ENCODE measurements around the gene HERPUD1. TPM values are rescaled to one million over a fixed set of nuclear protein-coding genes. Genes with fewer than 3 reads are reported as not detected.

Gene HERPUD1, protein sequence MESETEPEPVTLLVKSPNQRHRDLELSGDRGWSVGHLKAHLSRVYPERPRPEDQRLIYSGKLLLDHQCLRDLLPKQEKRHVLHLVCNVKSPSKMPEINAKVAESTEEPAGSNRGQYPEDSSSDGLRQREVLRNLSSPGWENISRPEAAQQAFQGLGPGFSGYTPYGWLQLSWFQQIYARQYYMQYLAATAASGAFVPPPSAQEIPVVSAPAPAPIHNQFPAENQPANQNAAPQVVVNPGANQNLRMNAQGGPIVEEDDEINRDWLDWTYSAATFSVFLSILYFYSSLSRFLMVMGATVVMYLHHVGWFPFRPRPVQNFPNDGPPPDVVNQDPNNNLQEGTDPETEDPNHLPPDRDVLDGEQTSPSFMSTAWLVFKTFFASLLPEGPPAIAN
- total RNA-seq (2021): 21.4 to 30.8 TPM (median 21.7 TPM) in 3 replicates
- Bru-seq, nascent RNA: percentile 88 among the genes with signal in this experiment
- long read RNA-seq, experiment 1, transcript HERPUD1-201 (8 exons, 1,862 nt): minor isoform, 7 of 136 reads
- long read RNA-seq, experiment 1, transcript HERPUD1-204 (8 exons, 2,946 nt): major isoform, 114 of 136 reads
- long read RNA-seq, experiment 1, partial matches to known transcripts: 3 of 136 reads
- long read RNA-seq, experiment 1, other reads (novel, unspliced or antisense): 9 of 136 reads
- long read RNA-seq, experiment 2, transcript HERPUD1-204 (8 exons, 2,946 nt): major isoform, 11 of 17 reads
- long read RNA-seq, experiment 2, partial matches to known transcripts: 4 of 17 reads
- long read RNA-seq, experiment 2, other reads (novel, unspliced or antisense): 2 of 17 reads
- long read RNA-seq, experiment 3, transcript HERPUD1-204 (8 exons, 2,946 nt): major isoform, 70 of 87 reads
- long read RNA-seq, experiment 3, partial matches to known transcripts: 3 of 87 reads
- long read RNA-seq, experiment 3, other reads (novel, unspliced or antisense): 6 of 87 reads

DNA sequence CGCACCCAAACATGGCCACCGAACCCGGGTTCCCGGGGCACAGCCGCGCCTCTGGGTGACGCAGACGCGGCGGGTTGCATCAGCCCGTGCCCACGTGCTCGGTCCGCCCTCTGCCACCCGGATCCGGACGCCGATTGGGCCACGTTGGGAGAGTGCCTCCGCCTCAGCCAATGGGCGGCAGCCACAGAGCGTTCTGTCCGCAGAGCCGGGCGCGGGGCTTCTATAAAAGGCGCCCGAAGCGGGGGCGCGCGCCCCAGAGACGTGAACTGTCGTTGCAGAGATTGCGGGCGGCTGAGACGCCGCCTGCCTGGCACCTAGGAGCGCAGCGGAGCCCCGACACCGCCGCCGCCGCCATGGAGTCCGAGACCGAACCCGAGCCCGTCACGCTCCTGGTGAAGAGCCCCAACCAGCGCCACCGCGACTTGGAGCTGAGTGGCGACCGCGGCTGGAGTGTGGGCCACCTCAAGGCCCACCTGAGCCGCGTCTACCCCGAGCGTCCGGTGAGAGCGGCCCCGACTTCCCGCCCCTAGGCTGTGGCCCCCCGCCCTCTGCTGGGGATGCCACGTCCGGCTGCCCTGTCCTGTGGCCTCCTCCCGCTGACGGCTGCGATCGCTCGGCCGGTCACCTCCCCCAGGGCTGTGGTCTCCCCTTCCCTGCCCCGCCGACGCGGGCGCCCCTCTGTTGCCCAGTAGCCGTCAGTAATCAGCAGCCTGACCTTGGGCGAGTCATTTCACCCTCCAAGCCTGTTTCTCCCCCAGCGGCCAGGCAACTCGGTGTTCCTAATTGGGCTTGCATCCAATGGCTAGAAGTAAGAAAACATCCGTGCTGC lies at the start of gene HERPUD1:
Gene HERPUD1 (plus strand): TSS at position 251 of the 829 bp plus-strand sequence. CDS start 103 bp downstream, at position 354.
- ChIA-PET POLR2A (interaction anchor here (0.5 to 1.4 kb wide), 7 partner anchors 10 to 256 kb away, joined by 3 to 4 read pairs (median 3); no protein-coding TSS in a partner anchor), CTCF (interaction anchor here (2.4 kb wide), 1 partner anchor 32 kb away, joined by 10 read pairs; no protein-coding TSS in a partner anchor)
- Mint-ChIP-seq H3K9me3 (no peaks in the 10 kb centered on the region; the same call in 1 of the 2 replicates), H3K4me1 (peaks cover 26% of the 10 kb centered on the region), H3K27me3 (ENCODE audit: low read depth) (no peaks in the 10 kb centered on the region), H3K36me3 (peaks cover 18% of the 10 kb centered on the region), H3K4me3 (peak within 1 kb of the TSS; percentile 94), H3K27ac (peak within 1 kb of the TSS; percentile 95)
- DNase-seq (ENCODE audit: low spot score): peak; percentile 96
- ATAC-seq: peak; percentile 94
- no peak for TF ChIP-seq NR3C1 (CRISPR knock-in tag; conservative IDR thresholded peaks at IDR 0.05; ENCODE audit: low read depth)
- TF ChIP-seq MXD4 (CRISPR knock-in tag; IDR thresholded peaks at IDR 0.05; ENCODE audit: borderline replicate concordance): no peak
- TF ChIP-seq NFATC4 (CRISPR knock-in tag; IDR thresholded peaks at IDR 0.05): no peak
- TF ChIP-seq ZNF671 (CRISPR knock-in tag; IDR thresholded peaks at IDR 0.05): no peak
- peak; percentile 85 for TF ChIP-seq SP1 (CRISPR knock-in tag; conservative IDR thresholded peaks at IDR 0.05)
- peak; percentile 57; the same call in 1 of the 2 replicates for TF ChIP-seq FOXK1 (CRISPR knock-in tag; IDR thresholded peaks at IDR 0.05)
- TF ChIP-seq, protein P1, sequence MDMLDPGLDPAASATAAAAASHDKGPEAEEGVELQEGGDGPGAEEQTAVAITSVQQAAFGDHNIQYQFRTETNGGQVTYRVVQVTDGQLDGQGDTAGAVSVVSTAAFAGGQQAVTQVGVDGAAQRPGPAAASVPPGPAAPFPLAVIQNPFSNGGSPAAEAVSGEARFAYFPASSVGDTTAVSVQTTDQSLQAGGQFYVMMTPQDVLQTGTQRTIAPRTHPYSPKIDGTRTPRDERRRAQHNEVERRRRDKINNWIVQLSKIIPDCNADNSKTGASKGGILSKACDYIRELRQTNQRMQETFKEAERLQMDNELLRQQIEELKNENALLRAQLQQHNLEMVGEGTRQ (CRISPR knock-in tag; IDR thresholded peaks at IDR 0.05): peak; percentile 92
- peak; percentile 48; the same call in 1 of the 2 replicates for TF ChIP-seq CREM (CRISPR knock-in tag; IDR thresholded peaks at IDR 0.05)
- no peak for TF ChIP-seq ELF4 (CRISPR knock-in tag; IDR thresholded peaks at IDR 0.05; ENCODE audit: low read depth)
- TF ChIP-seq, protein P2, sequence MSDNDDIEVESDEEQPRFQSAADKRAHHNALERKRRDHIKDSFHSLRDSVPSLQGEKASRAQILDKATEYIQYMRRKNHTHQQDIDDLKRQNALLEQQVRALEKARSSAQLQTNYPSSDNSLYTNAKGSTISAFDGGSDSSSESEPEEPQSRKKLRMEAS (CRISPR knock-in tag; IDR thresholded peaks at IDR 0.05): peak; percentile 99
- TF ChIP-seq, protein P3, sequence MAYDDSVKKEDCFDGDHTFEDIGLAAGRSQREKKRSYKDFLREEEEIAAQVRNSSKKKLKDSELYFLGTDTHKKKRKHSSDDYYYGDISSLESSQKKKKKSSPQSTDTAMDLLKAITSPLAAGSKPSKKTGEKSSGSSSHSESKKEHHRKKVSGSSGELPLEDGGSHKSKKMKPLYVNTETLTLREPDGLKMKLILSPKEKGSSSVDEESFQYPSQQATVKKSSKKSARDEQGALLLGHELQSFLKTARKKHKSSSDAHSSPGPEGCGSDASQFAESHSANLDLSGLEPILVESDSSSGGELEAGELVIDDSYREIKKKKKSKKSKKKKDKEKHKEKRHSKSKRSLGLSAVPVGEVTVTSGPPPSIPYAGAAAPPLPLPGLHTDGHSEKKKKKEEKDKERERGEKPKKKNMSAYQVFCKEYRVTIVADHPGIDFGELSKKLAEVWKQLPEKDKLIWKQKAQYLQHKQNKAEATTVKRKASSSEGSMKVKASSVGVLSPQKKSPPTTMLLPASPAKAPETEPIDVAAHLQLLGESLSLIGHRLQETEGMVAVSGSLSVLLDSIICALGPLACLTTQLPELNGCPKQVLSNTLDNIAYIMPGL (CRISPR knock-in tag; IDR thresholded peaks at IDR 0.05): peak; percentile 76
- TF ChIP-seq GRHL2 (CRISPR knock-in tag; IDR thresholded peaks at IDR 0.05; ENCODE audit: insufficient replicate concordance, severe bottlenecking): no peak
- TF ChIP-seq, protein P4, sequence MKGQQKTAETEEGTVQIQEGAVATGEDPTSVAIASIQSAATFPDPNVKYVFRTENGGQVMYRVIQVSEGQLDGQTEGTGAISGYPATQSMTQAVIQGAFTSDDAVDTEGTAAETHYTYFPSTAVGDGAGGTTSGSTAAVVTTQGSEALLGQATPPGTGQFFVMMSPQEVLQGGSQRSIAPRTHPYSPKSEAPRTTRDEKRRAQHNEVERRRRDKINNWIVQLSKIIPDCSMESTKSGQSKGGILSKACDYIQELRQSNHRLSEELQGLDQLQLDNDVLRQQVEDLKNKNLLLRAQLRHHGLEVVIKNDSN (CRISPR knock-in tag; IDR thresholded peaks at IDR 0.05): peak; percentile 93
- TF ChIP-seq ETV6 (CRISPR knock-in tag; IDR thresholded peaks at IDR 0.05): no peak
- peak; percentile 88 for TF ChIP-seq NFYB (CRISPR knock-in tag; conservative IDR thresholded peaks at IDR 0.05; ENCODE audit: low read depth)
- TF ChIP-seq ZNF423 (CRISPR knock-in tag; IDR thresholded peaks at IDR 0.05): peak; percentile 91
- no peak for TF ChIP-seq ZNF138 (CRISPR knock-in tag; conservative IDR thresholded peaks at IDR 0.05)
- TF ChIP-seq, protein P5, sequence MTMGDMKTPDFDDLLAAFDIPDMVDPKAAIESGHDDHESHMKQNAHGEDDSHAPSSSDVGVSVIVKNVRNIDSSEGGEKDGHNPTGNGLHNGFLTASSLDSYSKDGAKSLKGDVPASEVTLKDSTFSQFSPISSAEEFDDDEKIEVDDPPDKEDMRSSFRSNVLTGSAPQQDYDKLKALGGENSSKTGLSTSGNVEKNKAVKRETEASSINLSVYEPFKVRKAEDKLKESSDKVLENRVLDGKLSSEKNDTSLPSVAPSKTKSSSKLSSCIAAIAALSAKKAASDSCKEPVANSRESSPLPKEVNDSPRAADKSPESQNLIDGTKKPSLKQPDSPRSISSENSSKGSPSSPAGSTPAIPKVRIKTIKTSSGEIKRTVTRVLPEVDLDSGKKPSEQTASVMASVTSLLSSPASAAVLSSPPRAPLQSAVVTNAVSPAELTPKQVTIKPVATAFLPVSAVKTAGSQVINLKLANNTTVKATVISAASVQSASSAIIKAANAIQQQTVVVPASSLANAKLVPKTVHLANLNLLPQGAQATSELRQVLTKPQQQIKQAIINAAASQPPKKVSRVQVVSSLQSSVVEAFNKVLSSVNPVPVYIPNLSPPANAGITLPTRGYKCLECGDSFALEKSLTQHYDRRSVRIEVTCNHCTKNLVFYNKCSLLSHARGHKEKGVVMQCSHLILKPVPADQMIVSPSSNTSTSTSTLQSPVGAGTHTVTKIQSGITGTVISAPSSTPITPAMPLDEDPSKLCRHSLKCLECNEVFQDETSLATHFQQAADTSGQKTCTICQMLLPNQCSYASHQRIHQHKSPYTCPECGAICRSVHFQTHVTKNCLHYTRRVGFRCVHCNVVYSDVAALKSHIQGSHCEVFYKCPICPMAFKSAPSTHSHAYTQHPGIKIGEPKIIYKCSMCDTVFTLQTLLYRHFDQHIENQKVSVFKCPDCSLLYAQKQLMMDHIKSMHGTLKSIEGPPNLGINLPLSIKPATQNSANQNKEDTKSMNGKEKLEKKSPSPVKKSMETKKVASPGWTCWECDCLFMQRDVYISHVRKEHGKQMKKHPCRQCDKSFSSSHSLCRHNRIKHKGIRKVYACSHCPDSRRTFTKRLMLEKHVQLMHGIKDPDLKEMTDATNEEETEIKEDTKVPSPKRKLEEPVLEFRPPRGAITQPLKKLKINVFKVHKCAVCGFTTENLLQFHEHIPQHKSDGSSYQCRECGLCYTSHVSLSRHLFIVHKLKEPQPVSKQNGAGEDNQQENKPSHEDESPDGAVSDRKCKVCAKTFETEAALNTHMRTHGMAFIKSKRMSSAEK (CRISPR knock-in tag; IDR thresholded peaks at IDR 0.05; ENCODE audit: borderline replicate concordance): no peak
- no peak for TF ChIP-seq CBFB (CRISPR knock-in tag; IDR thresholded peaks at IDR 0.05; ENCODE audit: low read depth)
- peak; percentile 70; the same call in 1 of the 2 replicates for TF ChIP-seq ZNF121 (CRISPR knock-in tag; IDR thresholded peaks at IDR 0.05)
- TF ChIP-seq, protein P6, sequence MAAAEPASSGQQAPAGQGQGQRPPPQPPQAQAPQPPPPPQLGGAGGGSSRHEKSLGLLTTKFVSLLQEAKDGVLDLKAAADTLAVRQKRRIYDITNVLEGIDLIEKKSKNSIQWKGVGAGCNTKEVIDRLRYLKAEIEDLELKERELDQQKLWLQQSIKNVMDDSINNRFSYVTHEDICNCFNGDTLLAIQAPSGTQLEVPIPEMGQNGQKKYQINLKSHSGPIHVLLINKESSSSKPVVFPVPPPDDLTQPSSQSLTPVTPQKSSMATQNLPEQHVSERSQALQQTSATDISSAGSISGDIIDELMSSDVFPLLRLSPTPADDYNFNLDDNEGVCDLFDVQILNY (CRISPR knock-in tag; IDR thresholded peaks at IDR 0.05): peak; percentile 49; the same call in 1 of the 2 replicates
- no peak for TF ChIP-seq RORB (CRISPR knock-in tag; IDR thresholded peaks at IDR 0.05)

Measured in WTC11 (cell line).